Measurements from ENCODE around the gene RASA4.
"Not testable (repeated sequence)": the region's sequence is repeated elsewhere in the genome, so short reads cannot be mapped to it uniquely, and the experiment has no call there.

GRCh38 chr7:102592477-102593019 lies 24.0 kb downstream of the RASA4 start:
- not testable (repeated sequence) for TF ChIP-seq POLR2AphosphoS5 (IDR thresholded peaks at IDR 0.05); CTCF (IDR thresholded peaks at IDR 0.05 in 8 of 11, conservative IDR thresholded peaks at IDR 0.05 in 3 of 11); POLR2A (IDR thresholded peaks at IDR 0.05)
